ENCODE data around the gene ENPEP.
"Not testable (repeated sequence)": the region's sequence is repeated elsewhere in the genome, so short reads cannot be mapped to it uniquely, and the experiment has no call there.

ENPEP gene

DNA sequence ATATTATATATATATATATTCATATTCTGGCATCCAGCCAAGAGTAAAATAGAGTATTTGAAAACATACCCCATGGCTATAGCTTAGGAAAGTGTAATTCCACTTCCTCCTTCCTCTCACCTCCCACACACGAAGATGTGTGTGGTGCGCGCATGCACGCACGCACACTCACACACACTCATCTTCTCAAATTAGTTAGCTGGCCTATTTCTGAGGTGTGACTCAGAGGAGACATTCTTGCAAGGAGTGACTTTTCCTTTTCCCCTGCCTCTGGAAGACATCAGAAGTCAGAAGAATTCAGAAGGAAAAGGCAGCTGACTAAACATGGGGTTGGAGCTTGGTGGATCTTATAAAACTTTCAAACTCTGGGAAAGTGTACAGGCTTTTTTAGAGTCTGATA lies 8.8 kb downstream of the ENPEP start:
- in situ Hi-C loops (cut with HindIII; ENCODE audit: low sequenced_read_pairs), result no loop called here
- DNase-seq (ENCODE audit: low read depth), result peak; percentile 53
- TF ChIP-seq CTCF (IDR thresholded peaks at IDR 0.05; ENCODE audit: low read depth, low read length, missing control alignments), result no peak
- H3K4me3 ChIP-seq (ENCODE audit: low read depth, low read length), result no peak overlapping the region

DNA sequence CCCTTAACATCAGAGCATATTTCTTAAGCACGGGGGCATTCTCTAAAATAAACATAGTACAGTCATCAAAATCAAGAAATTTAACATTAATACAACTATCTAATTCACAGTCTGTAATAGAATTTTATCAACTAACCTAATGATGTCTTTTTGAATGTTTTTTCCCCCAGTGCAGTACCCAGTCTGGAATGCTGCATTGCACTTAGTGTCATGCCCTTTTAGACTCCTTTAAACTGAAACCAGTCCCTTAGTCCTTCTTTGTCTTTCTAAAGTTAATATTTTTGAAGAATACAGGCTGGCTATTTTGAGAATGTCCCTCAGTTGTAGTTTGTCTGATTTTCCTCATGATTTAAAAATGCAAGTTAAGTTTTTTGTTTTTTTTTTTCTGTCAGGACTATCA lies 9.5 kb downstream of the ENPEP start:
- H3K4me3 ChIP-seq (ENCODE audit: low read depth, low read length), result no peak overlapping the region
- no peak for TF ChIP-seq CTCF (IDR thresholded peaks at IDR 0.05; ENCODE audit: low read depth, low read length, missing control alignments)
- no peak for DNase-seq (ENCODE audit: low read depth)
- in situ Hi-C loops (cut with HindIII; ENCODE audit: low sequenced_read_pairs), result no loop called here

- TF ChIP-seq CTCF (IDR thresholded peaks at IDR 0.05; ENCODE audit: low read depth, low read length, missing control alignments), result no peak
- no peak for DNase-seq (ENCODE audit: low read depth)
- H3K4me3 ChIP-seq (ENCODE audit: low read depth, low read length), result no peak overlapping the region
- in situ Hi-C loops (cut with HindIII; ENCODE audit: low sequenced_read_pairs), result no loop called here
Measured at GRCh38 chr4:110486256-110486655, 10.3 kb downstream of the ENPEP start.

- DNase-seq (ENCODE audit: low read depth); in situ Hi-C loops (cut with HindIII; ENCODE audit: low sequenced_read_pairs); H3K4me3 ChIP-seq (ENCODE audit: low read depth, low read length): not testable (repeated sequence)
Measured at GRCh38 chr4:110486850-110487249, 10.9 kb downstream of the ENPEP start.

DNA sequence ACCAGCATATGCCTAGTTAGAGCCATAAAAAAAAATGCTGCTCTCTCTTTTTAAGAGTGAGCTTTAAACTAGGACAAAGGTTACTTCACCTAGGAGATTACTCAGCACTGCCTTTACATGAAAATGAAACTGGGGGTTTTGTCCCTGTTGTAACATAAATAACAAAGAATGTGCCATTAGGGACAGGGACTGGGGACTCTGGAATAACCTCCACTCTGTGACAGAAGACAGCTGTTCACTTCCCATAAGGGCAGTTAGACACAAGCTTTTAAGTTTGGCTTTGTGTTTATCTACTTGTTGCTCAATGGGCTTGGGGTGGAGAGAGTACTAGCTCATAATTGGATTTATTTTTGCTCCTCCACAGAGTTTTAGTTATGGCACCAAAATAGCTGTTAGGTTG lies 11.9 kb downstream of the ENPEP start:
- no peak overlapping the region for H3K4me3 ChIP-seq (ENCODE audit: low read depth, low read length)
- in situ Hi-C loops (cut with HindIII; ENCODE audit: low sequenced_read_pairs), result no loop called here
- no peak for TF ChIP-seq CTCF (IDR thresholded peaks at IDR 0.05; ENCODE audit: low read depth, low read length, missing control alignments)
- DNase-seq (ENCODE audit: low read depth), result no peak

DNA sequence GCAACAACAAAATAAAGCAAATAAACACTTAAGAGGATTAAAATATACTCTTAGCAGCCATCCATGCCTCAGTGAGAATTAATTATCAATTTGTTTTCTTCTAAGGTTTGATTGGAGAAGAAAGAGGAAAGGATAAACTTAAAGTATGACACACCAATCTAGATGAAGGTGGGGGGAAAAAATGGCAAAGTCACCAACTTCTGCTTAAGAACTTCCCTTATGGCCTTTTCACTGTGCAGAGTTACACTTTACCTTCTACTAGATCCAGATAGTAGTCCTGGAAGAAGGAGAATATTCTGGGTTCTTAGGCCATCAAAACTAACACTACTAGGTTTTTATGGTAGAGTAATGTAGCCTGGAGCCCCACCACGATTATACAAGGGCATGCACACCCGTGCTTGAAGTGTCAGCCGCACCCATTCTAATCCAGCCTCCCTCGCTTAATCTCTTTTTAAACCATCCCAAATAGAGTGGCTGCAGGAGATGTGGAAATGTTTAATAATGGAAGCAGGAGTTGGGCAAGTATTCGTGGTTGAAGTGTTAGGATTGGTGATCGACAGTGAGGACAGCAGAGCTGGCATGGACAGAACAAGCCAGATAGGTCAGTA lies 14.1 kb downstream of the ENPEP start:
- H3K4me3 ChIP-seq (ENCODE audit: low read depth, low read length), result no peak overlapping the region
- in situ Hi-C loops (cut with HindIII; ENCODE audit: low sequenced_read_pairs), result no loop called here
- no peak for DNase-seq (ENCODE audit: low read depth)
- TF ChIP-seq CTCF (IDR thresholded peaks at IDR 0.05; ENCODE audit: low read depth, low read length, missing control alignments), result no peak

GRCh38 chr4:110492522-110492921 lies 16.6 kb downstream of the ENPEP start:
- no peak overlapping the region for H3K4me3 ChIP-seq (ENCODE audit: low read depth, low read length)
- no peak for DNase-seq (ENCODE audit: low read depth)
- in situ Hi-C loops (cut with HindIII; ENCODE audit: low sequenced_read_pairs), result no loop called here
- no peak for TF ChIP-seq CTCF (IDR thresholded peaks at IDR 0.05; ENCODE audit: low read depth, low read length, missing control alignments)
